Hepatocyte (in vitro differentiated cells): Measurements from ENCODE around the gene SCUBE2.

Experiments used
- EZH2 ChIP-seq: fragments of 200-600 bp; sonication (generic); IDR thresholded peaks from 2 replicates; pipeline ENCODE4 v1.6.1; 2016; ENCODE audit warnings: antibody characterized with exemption, mild to moderate bottlenecking, borderline replicate concordance
- EZH2phosphoT487 ChIP-seq: fragments of 200-600 bp; sonication (generic); IDR thresholded peaks from one replicate; pipeline ENCODE4 v1.6.1; 2018; ENCODE audit warnings: antibody characterized with exemption, mild to moderate bottlenecking, low read depth, moderate library complexity; ENCODE audit not compliant: unreplicated experiment, severe bottlenecking
- TF ChIP-seq, protein P1 (sequence below): fragments of 200-600 bp; sonication (generic); IDR thresholded peaks from 2 replicates; pipeline ENCODE4 v1.5.1; 2016; ENCODE audit warnings: antibody characterized with exemption, mild to moderate bottlenecking; ENCODE audit not compliant: poor library complexity

DNA sequence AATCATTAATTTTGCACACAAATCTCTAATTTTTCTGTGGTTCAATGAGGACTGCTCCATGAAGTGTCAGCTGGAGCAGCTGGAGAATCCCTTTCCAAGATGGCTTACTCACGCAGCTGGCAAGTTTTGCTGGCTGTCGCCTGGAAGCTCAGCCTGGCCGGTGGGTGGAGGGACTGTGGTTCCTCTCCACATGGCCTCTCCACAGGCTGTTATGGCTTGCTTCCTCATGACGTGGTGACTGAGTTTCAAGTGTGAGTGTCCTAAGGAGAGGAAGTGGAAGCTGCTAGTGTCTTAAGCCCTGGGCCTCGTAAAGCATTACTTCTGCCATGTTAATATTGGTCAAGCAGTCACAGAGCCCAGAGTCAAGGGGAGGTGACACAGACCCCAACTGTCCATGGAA, 73.6 kb downstream of the SCUBE2 start:
- TF ChIP-seq, protein P1, sequence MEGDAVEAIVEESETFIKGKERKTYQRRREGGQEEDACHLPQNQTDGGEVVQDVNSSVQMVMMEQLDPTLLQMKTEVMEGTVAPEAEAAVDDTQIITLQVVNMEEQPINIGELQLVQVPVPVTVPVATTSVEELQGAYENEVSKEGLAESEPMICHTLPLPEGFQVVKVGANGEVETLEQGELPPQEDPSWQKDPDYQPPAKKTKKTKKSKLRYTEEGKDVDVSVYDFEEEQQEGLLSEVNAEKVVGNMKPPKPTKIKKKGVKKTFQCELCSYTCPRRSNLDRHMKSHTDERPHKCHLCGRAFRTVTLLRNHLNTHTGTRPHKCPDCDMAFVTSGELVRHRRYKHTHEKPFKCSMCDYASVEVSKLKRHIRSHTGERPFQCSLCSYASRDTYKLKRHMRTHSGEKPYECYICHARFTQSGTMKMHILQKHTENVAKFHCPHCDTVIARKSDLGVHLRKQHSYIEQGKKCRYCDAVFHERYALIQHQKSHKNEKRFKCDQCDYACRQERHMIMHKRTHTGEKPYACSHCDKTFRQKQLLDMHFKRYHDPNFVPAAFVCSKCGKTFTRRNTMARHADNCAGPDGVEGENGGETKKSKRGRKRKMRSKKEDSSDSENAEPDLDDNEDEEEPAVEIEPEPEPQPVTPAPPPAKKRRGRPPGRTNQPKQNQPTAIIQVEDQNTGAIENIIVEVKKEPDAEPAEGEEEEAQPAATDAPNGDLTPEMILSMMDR = no peak
- TF ChIP-seq EZH2 (no peak), EZH2phosphoT487 (no peak)
